Retina (tissue), 1 donor: Measurements from ENCODE around the gene PUS1.
"Not testable (repeated sequence)": the region's sequence is repeated elsewhere in the genome, so short reads cannot be mapped to it uniquely, and the experiment has no call there.

Source experiments
- DNase-seq: peaks from one replicate; pipeline ENCODE4 v3.0.0-alpha.2; 2016

The PUS1 gene

DNA sequence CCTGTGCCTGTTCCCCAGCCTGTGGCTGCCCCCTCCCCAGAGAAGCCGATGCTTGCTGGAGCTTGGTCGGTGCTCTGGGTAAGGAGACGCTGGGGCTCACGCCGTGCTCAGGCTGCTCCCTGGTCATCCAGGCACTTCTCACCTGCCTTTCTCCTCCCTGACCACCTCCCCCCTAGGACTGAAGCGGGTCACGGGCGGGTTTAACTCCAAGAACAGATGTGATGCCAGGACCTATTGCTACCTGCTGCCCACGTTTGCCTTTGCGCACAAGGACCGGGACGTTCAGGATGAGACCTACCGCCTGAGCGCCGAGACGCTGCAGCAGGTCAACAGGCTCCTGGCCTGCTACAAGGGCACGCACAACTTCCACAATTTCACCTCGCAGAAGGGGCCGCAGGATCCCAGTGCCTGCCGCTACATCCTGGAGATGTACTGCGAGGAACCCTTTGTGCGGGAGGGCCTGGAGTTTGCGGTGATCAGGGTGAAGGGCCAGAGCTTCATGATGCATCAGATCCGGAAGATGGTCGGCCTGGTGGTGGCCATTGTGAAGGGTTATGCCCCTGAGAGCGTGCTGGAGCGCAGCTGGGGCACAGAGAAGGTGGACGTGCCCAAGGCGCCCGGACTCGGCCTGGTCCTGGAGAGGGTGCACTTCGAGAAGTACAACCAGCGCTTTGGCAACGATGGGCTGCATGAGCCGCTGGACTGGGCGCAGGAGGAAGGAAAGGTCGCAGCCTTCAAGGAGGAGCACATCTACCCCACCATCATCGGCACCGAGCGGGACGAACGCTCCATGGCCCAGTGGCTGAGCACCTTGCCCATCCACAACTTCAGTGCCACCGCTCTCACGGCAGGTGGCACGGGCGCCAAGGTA is 12.3 kb downstream of the PUS1 start:
- DNase-seq: no peak

DNA sequence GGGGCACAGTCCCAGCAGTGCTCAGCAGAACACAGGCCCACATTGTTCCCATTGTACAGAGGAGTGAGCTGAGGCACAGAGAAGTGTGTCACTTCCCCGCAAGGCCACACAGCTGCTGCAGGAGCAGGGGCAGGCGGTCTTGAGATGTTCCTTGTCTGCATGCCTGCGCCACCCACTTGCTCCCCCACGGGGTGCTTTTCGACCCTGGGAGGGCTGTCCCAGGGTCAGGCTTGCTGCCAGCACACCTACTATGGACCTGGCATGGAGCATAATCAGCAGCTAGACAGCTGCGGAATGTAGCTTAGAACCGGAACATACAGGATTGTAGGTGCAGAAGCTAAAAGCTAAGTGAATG is 12.9 kb downstream of the PUS1 start:
- DNase-seq: no peak

DNA sequence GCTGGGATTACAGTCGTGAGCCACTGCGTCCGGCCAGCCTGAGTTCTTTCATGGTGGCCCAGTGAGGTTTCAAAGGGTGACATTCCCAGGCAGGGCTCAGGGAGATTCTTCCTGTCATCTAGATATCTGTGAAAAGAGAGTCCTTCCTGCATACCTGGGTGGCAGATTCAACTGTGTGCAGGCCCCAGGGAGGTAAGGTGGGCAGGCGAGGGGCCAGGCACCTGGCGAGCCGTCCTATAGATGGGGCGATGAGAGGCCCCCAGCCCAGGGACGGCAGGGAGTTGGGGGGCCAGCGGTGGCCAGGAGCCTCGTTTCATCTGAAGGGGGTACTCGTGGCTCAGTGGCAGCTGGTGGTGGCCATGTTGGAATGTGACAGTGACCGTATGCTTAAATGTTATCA is 13.6 kb downstream of the PUS1 start:
- no peak for DNase-seq

DNA sequence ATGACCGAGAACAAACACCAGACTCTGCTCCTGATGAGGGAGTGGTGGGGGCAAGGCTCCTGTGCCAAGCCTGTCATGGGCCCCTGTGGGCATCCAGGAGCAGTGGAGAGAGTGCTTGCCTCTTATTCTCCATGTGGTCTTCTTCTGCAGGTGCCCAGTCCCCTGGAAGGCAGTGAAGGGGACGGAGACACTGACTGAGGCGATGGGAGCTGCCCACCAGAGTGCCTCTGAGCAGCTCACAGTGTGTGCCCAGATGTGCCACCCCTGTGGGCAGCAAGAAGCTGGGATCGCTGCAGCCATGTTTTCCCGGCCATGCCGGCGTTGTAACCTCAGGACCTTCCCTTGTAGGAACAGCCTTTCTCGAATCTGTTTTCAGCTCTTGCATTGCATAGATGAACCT is 14.3 kb downstream of the PUS1 start:
- DNase-seq: no peak

DNA sequence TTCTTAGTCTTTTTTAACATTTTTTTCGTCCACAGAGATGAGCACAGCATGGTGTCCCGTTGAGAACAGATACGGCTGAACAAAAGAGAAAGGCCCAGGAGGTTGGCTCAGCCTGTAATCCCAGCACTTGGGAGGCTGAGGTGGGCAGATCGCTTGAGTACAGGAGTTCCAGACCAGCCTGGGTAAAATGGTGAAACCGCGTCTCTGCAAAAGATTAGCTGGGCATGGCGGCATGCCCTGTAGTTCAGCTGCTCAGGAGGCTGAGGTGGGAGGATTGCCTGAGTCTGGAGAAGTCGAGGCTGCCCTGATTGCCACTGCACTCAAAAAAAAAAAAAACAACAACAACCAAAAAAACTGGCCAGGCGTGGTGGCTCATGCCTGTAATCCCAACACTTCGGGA is 14.8 kb downstream of the PUS1 start:
- DNase-seq: no peak

DNA sequence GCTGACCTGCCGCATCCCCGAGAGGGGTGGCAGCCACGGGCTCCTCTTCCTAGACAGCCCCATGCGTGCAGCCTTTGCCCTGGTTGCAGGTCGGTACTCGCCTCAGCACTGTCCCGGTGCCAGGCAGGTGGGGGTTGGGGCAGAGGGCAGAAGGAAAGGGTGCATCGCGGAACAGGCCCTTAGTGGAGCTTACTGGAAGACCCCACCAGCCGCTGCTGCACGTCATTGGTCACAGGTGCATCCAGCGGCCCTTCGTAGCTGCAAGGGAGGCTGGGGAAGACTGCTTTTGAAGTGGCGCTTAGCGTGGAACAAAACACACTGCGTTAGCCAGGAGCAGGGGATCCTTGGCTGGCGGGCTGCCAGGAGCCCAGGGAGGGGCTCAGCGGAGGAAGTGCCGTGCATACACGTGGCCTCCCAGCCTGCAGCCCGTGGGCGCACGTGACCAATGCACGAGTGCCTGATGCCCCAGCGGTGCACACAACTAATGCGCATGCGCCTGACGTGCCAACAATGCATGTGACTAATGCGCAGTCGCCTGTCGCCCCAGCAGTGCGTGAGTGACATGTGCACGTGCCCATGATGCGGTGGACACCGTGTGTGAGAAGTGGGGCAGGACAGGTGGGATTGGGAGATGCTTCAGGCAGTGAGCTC is 15.7 kb downstream of the PUS1 start:
- DNase-seq: no peak

DNA sequence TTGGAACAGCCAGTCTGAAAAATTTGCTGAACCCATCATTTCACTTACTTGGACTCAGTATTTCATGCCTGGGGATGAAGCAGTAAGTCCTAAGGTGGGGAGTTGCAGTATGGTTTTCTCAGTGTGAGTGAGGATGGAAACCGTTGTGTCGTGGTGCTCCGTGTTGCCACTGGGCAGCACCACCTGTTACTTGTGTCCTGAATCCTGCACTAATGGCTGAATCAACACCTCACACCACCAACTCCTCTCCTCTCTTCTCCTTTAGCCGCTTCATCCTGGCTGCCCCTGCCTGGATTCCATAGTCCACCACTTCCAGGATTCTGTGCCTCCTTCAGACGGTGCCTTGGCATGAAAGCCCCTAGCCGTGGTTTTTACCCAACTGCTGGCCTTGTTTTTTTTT is 17.7 kb downstream of the PUS1 start:
- DNase-seq: no peak

DNA sequence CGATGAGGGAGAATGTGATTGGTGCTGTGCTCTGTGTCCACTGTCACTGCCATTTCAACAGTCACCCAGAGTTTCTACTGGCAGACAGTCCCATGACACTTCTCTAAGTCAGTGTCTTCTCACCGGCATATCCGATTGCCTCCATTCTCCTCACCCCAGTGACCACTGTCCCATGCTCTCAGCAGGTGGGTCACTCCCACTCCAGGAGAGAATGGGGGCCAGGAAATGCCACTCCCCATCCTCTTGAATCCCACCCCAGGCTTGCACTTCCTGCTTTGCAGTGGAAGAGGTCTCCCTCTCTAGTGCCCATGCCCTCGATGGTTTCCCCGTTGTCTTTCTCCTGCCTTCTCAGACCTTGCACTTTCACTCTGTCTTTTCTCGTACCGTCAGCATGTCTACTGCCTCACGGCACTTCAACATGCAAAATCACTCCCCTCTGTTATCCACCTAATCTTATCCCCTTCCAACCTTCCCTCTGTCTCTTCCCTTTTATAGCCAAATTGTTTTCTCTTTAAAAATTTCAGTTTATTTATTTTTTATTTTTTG is 18.5 kb downstream of the PUS1 start:
- no peak for DNase-seq

DNA sequence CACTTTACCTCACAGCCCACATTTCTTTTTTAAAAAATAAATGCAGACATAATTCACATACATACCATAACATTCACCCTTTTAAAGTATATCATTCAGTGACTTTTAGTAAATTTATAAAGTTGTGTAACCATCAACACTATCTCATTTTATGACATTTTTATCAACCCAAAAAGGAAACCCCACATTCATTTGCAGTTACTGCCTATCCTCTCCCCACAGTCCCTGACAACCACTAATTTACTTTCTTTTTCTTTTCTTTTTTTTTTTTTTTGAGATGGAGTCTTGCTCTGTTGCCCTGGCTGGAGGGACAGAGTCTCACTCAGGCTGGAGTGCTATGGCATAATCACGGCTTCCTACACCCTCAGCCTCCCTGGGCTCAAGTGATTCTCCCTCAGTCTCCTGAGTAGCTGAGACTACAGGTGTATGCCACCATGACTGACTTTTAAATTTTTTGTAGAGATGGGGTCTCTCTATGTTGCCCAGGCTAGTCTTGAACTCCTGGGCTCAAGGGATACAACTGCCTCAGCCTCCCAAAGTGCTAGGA is 19.2 kb downstream of the PUS1 start:
- no peak for DNase-seq

DNA sequence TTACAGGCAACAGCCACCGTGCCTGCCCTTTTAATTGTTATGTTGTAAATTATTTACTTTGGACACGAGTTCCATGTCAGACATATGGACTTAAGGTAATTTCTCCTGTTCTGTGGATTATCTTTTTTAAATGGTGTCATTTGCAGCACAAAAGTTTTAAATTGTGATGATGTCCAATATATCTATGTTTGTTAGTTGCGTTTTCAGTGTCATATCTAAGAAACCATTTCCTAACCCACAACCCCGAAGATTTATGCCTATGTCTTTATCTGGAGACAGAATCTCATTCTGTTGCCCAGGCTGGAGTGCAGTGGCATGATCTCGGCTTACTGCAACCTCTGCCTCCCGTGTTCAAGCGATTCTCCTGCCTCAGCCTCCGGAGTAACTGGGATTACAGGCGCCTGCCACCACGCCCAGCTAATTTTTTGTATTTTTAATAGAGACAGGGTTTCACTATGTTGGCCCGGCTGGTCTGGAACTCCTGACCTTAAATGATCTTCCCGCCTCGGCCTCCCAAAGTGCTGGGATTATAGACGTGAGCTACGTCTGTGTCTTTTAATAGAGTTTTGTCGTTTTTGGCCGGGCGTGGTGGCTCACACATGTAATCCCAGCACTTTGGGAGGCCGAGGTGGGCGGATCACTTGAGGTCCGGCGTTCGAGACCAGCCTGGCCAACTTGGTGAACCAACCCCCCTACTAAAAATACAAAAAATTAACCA is 19.8 kb downstream of the PUS1 start:
- not testable (repeated sequence) for DNase-seq

DNA sequence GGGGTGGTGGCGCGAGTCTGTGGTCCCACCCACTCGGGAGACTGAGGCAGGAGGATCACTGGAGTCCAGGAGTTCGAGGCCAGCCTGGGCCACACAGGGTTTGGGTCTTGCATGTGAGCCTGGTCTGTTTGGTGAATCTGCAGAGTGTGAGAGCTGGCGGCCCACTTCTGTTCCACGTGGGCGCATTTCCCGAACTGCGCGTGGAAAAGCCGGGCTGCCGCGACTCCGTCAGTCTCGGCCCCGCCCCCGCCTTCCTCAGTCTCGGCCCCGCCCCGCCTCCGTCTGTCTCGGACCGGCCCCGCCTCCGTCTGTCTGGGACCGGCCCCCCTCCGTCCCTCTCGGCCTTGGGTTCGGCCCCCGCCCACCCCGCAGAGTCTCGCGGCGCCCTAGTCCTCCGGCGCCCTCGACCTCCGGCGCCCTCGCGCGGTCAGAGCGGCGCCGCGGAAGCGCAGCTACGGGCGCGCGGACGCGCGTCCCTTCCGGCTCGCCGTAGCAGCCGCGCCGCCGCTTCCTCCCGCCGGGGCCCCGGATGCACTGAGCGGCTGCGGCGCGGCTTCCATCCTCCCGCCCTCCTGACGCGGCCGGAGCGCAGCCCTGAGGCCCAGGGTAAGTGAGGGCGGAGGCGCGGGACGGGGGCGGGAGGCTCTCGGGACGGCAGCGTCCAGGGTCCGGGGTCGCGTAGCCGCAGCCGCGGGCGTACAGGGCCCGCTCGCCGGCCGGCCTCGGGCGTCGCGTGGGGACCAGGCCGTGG is 20.5 kb downstream of the PUS1 start, which contains the start of gene EP400:
EP400 (plus strand) TSS at position 512 of the 751 bp plus-strand sequence. CDS start 10,678 bp downstream, outside the sequence.
- peak; percentile 89 for DNase-seq

DNA sequence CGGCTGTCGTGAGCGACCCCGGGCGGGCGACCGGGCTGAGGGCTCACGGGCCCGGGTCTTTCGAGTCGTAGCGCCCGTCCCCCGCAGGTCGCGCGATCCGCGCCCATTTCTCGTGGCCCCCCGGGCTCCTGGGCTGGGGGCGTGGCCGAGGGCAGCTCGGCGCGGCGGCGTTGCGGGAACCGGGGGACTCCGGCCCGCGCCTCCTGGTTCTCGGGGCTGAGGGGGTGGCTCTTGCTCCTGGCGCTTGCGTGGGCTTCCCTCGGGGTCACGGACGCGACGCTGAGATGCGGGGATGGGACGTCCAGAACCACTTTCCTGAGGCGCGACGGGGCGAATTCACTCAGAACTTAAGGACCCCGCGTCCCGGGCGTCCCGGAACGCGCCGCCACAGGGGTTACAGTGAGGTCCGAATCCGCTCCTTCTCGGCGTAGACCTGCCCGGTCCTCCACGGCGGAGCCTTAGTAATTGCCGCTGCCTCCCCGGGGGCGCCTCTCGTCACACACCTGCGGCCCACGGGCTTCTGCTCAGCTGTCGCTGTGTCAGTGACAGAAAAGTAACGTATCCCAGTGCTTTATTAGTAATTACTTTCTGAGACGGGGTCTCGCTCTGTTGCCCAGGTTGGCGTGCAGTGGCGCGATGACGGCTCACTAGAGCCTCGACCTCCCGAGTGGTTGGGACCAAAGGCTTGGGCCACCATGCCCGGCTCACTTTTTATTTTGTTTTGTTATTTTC is 21.3 kb downstream of the PUS1 start:
- DNase-seq: peak; percentile 71

DNA sequence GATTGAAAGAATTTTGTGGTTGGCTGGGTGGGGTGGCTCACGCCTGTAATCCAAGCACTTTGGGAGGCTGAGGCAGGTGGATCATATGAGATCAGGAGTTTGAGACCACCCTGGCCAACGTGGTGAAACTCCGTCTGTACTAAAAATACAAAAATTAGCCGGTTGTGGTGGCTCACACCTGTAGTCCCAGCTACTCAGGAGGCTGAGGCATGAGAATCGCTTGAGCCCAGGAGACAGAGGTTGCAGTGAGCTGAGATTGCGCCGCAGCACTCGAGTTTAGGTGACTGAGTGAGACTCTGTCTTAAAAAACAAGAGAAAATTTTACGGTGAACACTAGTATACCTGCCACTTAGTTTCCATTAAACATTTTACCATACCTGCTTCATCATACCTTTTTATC is 24.7 kb downstream of the PUS1 start:
- DNase-seq: not testable (repeated sequence)

DNA sequence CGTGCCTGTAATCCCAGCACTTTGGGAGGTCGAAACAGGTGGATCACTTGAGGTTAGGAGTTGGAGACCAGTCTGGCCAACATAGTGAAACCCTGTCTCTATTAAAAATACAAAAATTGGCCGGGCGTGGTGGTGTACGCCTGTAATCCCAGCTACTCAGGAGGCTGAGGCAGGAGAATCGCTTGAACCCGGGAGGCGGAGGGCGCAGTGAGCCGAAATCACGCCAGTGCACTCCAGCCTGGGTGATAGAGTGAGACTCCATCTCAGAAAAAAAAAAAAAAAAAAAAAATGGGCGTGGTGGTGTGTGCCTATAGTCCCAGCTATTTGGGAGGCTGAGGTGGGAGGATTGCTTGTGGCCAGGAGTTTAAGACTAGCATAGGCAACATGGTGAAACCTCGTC is 25.4 kb downstream of the PUS1 start:
- not testable (repeated sequence) for DNase-seq

DNA sequence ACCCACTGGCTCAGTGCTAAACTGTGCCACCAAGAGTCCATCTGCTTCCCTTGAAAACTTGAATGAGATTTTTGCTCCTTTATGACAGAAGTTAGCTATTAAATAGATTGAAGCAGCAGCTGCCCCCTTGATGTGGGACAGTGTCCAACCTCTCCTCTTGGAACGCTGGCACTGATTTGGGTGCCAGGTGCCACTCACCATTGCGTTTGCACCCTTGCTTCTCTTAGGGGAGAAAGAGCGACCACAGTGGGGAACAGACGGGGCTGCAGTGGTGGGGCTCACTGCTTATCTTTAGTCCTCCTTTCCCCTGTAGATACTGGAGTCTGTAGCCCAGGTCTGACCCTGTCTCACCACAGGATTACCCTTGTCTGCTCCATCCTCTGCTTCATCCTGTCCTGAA is 30.0 kb downstream of the PUS1 start:
- DNase-seq: no peak

DNA sequence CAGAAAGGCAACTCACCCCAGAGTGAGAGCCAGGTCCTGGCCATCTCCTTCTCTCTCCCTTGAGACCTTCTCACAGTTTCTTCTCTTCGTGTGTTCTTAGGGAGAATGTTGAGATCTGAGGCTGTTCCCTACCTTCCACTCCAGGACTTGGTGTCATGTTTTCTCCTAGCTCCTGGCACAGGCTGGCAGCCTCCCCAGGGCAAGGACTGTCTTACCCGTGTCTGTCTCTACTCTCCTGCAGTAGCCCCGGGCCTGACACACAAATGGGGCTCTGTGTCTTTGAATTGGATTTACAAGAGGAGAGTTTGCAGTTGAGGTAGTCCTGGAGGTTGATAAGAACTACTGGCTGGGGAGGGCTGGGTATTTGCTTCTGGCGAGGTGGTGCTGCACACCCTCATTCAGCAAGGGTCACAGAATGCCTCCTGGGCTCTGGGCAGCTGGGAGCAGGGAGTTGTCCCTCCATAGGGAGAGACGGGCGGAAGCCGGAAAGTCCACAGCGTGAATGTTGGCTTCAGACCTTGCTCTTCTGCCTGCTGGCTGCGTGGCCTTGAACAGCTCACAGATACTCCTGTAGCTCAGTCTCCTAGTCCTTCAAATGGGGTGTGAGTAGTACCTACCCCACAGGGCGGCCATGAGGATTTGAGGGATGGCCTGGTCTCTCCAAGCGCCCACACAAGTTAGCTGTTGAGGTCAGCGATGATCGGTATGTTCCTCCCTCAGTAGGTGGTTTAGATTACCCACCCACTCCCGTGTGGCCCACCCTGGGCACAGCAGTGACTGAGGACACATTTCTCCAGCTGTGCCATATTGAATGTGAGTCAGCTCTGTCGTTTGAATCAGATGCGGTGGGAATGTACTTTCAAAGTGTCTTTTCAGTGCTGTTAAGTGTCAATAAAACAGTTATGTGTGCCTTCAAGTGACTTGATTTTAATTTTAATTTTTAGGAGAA is 30.8 kb downstream of the PUS1 start:
- no peak for DNase-seq

DNA sequence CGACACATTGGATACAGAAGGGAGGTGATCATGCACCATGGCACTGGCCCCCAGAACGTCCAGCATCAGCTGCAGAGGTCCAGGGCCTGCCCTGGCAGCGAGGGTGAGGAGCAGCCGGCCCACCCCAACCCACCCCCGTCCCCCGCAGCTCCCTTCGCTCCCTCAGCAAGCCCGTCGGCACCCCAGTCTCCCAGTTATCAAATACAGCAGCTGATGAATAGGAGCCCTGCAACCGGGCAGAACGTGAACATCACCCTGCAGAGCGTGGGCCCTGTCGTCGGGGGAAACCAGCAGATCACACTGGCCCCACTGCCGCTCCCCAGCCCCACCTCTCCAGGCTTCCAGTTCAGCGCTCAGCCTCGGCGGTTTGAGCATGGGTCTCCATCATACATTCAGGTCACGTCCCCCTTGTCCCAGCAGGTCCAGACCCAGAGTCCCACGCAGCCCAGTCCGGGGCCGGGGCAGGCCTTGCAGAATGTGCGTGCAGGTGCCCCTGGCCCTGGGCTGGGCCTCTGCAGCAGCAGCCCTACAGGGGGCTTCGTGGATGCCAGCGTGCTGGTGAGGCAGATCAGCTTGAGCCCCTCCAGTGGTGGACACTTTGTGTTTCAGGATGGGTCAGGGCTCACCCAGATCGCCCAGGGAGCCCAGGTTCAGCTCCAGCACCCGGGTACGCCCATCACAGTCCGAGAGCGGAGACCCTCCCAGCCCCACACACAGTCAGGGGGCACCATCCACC is 31.7 kb downstream of the PUS1 start:
- not testable (repeated sequence) for DNase-seq

DNA sequence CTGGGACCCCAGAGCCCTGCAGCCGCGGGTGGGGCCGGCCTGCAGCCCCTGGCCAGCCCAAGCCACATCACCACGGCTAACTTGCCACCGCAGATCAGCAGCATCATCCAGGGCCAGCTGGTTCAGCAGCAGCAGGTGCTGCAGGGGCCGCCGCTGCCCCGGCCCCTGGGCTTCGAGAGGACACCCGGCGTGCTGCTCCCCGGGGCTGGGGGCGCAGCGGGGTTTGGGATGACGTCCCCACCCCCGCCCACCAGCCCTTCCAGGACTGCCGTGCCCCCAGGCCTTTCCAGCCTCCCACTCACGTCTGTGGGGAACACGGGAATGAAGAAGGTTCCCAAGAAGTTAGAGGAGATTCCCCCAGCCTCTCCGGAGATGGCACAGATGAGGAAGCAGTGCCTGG is 32.3 kb downstream of the PUS1 start:
- DNase-seq: not testable (repeated sequence)

DNA sequence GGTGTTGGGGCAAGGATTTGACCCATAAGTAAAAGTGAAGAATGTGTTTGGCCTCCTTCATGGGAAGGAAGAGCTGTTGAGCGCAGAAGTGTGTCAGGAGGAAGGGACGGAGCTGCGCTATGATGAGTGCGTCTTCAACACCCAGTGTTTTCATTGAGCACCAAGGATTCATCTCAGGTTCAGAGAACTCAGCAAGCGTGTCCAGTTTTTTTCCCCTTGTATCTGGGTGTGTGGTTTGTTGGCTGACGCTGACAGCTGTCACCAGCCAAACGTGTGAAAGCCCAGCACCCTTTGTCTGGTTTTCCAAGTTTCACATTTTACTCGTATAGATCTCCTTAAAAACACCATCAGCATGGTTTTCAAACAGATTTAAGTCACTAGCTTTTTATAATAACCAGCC is 33.0 kb downstream of the PUS1 start:
- DNase-seq: no peak

DNA sequence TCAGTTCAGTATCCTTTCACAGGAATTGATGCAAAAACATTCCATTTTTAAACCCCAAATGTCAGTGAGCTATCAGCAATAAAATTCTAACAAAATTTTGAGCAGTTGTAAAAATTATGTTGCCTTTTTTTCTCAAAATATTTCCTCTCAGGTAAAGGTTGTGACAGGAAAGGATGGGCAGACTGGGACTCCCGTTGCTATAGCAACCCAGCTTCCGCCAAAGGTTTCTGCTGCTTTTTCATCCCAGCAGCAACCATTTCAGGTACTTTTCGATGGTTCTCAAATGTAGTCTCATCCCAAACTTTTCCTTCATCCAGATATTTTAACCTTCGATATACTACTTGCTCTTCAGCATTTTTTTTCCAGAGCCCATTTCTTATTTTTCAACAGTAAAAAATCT is 34.3 kb downstream of the PUS1 start:
- DNase-seq: no peak
